H7 (cell line): ENCODE measurements around the gene PSMD8. TPM values are rescaled to one million over a fixed set of nuclear protein-coding genes. Genes with fewer than 3 reads are reported as not detected.
"Not testable (repeated sequence)": the region's sequence is repeated elsewhere in the genome, so short reads cannot be mapped to it uniquely, and the experiment has no call there.

Source experiments
- DNase-seq: peaks from one replicate; pipeline ENCODE4 v3.0.0; 2012
- H3K27me3 ChIP-seq: 2 replicates; pipeline ENCODE4 v1.6.0; 2011; ENCODE audit warnings: mild to moderate bottlenecking, low read length; ENCODE audit not compliant: control insufficient read depth, insufficient read depth
- H3K36me3 ChIP-seq: replicated peaks from 2 replicates; pipeline ENCODE4 v1.5.1; 2011; ENCODE audit warnings: low read length; ENCODE audit not compliant: control insufficient read depth, insufficient read depth
- H3K4me3 ChIP-seq: 2 replicates; pipeline ENCODE4 v1.5.1; 2011; ENCODE audit warnings: low read depth, mild to moderate bottlenecking, control low read depth, low read length, moderate library complexity; ENCODE audit not compliant: insufficient read depth
- total RNA-seq: library from RNA; depleted of rRNA; stranded (reverse); fragments of >200 nt; shearing (Covaris generic); gene quantifications from 2 replicates; pipeline ENCODE4 v1.2.3, GENCODE V29; 2014; rRNA removed

The PSMD8 gene
- total RNA-seq, 1 experiment from 2014 or later, result 270 TPM

DNA sequence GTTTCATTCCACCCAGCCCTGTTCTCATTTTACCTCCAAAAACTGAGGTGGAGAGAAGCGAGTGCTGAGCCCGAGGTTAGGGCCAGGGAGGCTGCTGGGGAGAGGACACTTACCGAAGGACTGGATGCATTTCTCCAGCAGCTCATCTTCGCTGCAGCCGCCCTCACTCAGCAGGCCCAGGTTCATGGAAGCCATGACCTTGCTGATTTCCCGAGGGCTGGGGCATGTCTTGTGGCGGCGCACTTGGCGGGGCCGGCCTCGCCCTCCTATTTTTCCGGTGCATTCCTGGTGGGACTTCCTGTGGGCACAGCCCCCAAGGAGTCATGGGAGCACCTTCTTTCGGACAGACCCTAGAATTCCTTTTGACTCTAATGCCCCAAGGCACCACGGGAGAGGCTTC is 47.5 kb downstream of the PSMD8 start:
- peak; percentile 55 for DNase-seq

GRCh38 chr19:38422438-38422837 is 48.1 kb downstream of the PSMD8 start:
- Histone ChIP-seq H3K36me3 (no peaks in the 10 kb centered on the region), H3K4me3 (no peak overlapping the region), H3K27me3 (peaks cover 7% of the 10 kb centered on the region; the same call in 1 of the 2 replicates)
- no peak for DNase-seq

More for the DNA sequence above, 47.5 kb downstream of the PSMD8 start:
- Histone ChIP-seq H3K27me3 (peaks cover 7% of the 10 kb centered on the region; the same call in 1 of the 2 replicates), H3K36me3 (no peaks in the 10 kb centered on the region), H3K4me3 (no peak overlapping the region)

DNA sequence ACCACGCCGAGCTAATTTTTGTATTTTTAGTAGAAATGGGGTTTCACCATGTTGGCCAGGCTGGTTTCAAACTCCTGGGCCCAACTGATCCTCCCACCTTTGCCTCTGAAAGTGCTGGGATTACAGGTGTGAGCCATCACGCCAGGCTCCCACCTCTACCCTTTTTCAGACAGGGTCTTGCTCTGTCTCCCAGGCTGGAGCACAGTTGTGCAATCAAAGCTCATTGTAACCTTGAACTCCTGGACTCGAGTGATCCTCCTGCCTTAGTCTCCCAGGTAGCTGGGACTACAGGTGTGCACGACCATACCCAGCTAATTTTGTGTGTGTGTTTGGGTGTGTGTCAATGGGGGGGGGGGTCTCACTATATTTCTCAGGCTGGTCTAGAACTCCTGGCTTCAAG is 49.9 kb downstream of the PSMD8 start:
- no peak for DNase-seq
- no peak overlapping the region for H3K4me3 ChIP-seq
- H3K27me3 ChIP-seq, result no peaks in the 10 kb centered on the region; the same call in 1 of the 2 replicates
- H3K36me3 ChIP-seq, result no peaks in the 10 kb centered on the region

DNA sequence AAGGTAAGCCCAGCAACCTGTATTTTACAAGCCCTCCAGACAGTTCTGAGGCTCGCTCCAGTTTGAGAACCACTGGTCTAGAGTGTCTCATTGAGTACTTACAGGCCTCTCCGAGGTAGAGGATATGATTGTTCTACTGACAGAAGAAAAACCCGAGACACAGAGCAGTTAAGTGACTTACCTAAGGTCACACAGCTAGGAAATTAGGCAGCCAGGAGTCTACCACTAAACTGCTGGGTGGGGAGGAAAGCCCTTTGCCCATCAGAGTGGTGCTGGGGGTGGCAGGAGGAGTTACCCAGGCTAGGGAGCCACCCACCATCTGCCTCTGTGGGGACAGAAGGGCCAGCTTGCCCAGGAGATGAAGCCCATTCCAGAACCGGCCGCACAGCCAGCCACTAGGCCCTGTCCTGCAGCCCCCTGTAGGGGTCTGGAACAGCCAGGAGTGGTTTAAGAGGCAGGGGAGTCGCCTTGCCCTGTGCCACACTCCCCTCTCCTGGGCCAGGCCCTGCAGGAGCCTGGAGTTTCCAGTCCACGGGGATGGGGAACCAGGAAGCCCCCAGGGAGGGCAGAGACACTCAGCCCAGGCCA is 50.9 kb downstream of the PSMD8 start:
- H3K27me3 ChIP-seq, result no peaks in the 10 kb centered on the region
- H3K4me3 ChIP-seq, result peak overlapping the region; percentile 11; the same call in 1 of the 2 replicates
- DNase-seq, result peak; percentile 65
- H3K36me3 ChIP-seq, result no peaks in the 10 kb centered on the region

DNA sequence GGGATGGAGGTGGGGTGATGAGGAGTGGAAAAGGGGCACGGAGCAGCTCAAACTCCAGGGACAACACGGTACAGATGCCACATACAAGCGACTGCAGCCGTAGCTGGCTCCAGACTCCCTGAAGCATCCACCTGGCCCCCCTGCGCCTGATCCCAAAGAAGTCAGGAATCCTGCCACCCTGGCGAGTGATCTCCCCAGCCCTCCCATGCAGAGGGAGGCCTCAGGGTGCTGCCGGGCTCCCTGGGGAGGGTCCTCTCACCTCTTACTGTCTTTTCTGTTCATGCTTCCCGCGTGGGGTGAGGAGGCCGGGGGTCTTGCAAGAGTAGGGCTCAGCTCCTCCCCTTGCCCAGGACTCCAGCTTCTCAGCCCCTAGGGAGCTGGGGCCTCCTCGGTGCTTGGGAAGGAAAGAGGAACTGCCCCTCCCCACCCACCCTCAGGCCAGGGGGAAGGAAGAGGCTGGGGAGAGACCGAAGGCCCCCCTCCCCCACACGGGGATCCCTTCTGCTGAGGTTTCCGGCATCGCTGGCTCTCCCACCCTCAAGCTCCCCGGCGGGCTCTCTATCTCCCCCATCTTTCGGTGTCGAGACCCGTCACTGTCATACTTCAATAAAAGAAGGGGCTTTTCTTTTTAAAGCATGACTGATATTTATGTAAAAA is 51.6 kb downstream of the PSMD8 start, which contains the start of gene RASGRP4:
Gene RASGRP4 (minus strand): TSS at position 410 of the 657 bp plus-strand sequence. CDS start 128 bp downstream, at position 282.
- DNase-seq, result peak; percentile 85
- Histone ChIP-seq H3K36me3 (no peaks in the 10 kb centered on the region), H3K27me3 (no peaks in the 10 kb centered on the region), H3K4me3 (peak within 1 kb of the TSS; percentile 11; the same call in 1 of the 2 replicates)

DNA sequence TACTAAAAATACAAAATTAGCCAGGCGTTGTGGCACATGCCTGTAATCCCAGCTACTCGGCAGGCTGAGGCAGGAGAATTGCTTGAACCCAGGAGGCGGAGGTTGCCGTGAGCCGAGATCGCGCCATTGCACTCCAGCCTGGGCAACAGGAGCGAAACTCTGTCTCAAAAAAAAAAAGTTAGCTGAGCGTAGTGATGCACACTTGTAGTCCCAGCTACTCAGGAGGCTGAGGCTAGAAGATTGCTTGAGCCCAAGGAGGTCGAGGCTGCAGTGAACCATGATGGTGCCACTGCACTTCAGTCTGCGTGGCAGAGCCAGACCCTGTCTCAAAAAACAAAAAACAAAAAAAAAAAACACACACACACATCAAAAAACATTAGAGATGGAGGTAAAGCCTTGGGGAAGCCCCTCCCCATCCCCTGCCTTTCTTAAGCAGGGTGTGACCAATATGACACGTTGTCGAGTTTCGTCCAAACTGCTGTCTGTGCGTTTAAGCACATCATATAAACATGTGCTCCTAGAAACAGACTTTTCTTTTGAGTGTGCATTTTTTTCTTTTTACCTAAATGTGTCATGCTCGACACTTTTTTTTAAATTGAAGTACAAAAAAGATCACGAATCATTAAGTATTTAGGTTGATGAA is 52.8 kb downstream of the PSMD8 start:
- H3K36me3 ChIP-seq, H3K27me3 ChIP-seq, DNase-seq, H3K4me3 ChIP-seq: not testable (repeated sequence)

- H3K36me3 ChIP-seq, result no peaks in the 10 kb centered on the region
- peak; percentile 5 for DNase-seq
- no peak overlapping the region for H3K4me3 ChIP-seq
- peaks cover 2% of the 10 kb centered on the region; the same call in 1 of the 2 replicates for H3K27me3 ChIP-seq
Measured at GRCh38 chr19:38429055-38429810, 54.9 kb downstream of the PSMD8 start.

DNA sequence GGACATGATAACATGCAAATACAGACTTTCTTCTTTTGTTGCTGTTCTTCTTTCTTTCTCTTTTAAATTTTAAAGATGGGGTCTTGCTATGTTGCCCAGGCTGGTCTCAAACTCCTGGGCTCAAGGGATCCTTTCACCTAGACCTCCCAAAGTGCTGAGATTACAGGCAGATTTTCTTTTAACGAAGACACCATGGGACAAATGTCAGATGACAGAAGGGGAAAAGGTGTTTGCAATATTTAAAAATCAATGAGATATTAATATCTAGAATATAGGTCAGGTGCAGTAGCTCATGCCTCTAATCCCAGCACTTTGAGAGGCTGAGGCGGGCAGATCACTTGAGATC is 55.4 kb downstream of the PSMD8 start:
- DNase-seq, result no peak
- H3K4me3 ChIP-seq, result no peak overlapping the region
- H3K27me3 ChIP-seq, result peaks cover 2% of the 10 kb centered on the region; the same call in 1 of the 2 replicates
- H3K36me3 ChIP-seq, result no peaks in the 10 kb centered on the region

DNA sequence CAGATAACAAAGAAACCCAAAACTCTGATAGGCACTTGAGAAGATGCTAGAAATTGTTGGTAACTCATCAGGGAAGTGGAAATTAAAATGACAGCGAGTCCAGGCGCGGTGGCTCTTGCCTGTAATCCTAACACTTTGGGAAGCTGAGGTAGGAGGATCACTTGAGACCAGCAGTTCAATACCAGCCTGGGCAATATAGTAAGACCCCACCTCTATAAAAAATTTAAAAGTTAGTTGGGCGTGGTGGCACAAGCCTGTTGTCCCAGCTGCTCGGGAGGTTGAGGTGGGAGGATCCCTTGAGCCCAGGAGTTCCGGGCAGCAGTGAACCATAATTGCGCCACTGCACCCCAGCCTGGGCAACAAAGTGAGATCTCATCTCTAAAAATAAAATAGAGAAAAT is 56.6 kb downstream of the PSMD8 start:
- no peak for DNase-seq
- H3K36me3 ChIP-seq, result no peaks in the 10 kb centered on the region
- H3K27me3 ChIP-seq, result peaks cover 2% of the 10 kb centered on the region; the same call in 1 of the 2 replicates
- no peak overlapping the region for H3K4me3 ChIP-seq

- DNase-seq, result peak; percentile 98
- H3K4me3 ChIP-seq, result peak within 1 kb of the TSS; percentile 59
- 0 out of 2 replicates have a peak, but pooled peaks cover 1% of the 10 kb centered on the region for H3K36me3 ChIP-seq
- peaks cover 2% of the 10 kb centered on the region; the same call in 1 of the 2 replicates for H3K27me3 ChIP-seq
Measured at GRCh38 chr19:38433268-38433733, 58.9 kb downstream of the PSMD8 start, which contains the start of gene RYR1. RYR1 (plus strand) TSS chr19:38433691; CDS start chr19:38433830, 139 bp downstream.

Other genes starting within 250 kb of the PSMD8 start
- 3.0 and 5.5 TPM in 2 replicates for gene DPF1, start 150.3 kb upstream of the PSMD8 start, total RNA-seq
- gene PPP1R14A, start 118.2 kb upstream of the PSMD8 start, total RNA-seq, result 3.5 and 3.7 TPM in 2 replicates
- 143 and 153 TPM in 2 replicates for gene SPINT2, start 110.0 kb upstream of the PSMD8 start, total RNA-seq
- gene C19orf33, start 70.3 kb upstream of the PSMD8 start, total RNA-seq, result 5.1 and 11.1 TPM in 2 replicates
- 114 and 147 TPM in 2 replicates for gene YIF1B, start 58.6 kb upstream of the PSMD8 start, total RNA-seq
- 1.9 and 3.3 TPM in 2 replicates for gene KCNK6, start 54.7 kb upstream of the PSMD8 start, total RNA-seq
- gene CATSPERG, start 38.7 kb upstream of the PSMD8 start, total RNA-seq, result 0.03 and 0.85 TPM in 2 replicates
- gene GGN, start 13.5 kb downstream of the PSMD8 start, total RNA-seq, result 0.11 and 0.21 TPM in 2 replicates
- gene SPRED3, start 14.1 kb downstream of the PSMD8 start, total RNA-seq, result 1.6 and 4.2 TPM in 2 replicates
- 4.6 and 6.4 TPM in 2 replicates for gene FAM98C, start 28.5 kb downstream of the PSMD8 start, total RNA-seq
- 1.2 and 2.1 TPM in 2 replicates for gene RASGRP4, start 51.6 kb downstream of the PSMD8 start, total RNA-seq
- 17.9 and 25.5 TPM in 2 replicates for gene RYR1, start 59.1 kb downstream of the PSMD8 start, total RNA-seq
- gene MAP4K1, start 243.4 kb downstream of the PSMD8 start, total RNA-seq, result 8.2 and 13.7 TPM in 2 replicates
- gene EIF3K, start 244.6 kb downstream of the PSMD8 start, total RNA-seq, result 408 and 422 TPM in 2 replicates